NCI-H774 (cell line): Measurements from ENCODE around the gene TEX22.

Experiments used
- DNase-seq: peaks from one replicate; lab custom pipeline; 2025; lab: John Stamatoyannopoulos, UW

Gene TEX22

GRCh38 chr14:105456736-105457617 lies 58.6 kb downstream of the TEX22 start:
- DNase-seq, result no peak

DNA sequence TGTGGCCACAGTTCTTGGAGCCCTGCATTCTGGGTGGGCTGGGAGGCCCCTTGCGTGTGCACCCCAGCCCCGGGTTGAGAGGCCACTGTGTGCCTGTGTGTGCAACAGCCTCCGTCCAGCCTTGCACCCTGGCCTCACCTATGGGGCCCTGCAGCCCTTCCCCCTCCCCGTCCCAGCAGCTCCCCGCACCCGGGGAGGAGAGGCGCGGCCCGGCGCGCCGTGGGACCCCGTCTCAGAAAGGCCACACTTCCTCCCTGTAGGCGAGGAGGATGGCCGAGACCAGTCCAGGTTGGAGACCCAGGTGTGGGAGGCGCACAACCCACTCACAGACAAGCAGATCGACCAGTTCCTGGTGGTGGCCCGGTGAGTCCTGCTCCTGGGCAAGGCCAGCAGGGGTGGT lies 59.7 kb downstream of the TEX22 start:
- DNase-seq, result no peak

DNA sequence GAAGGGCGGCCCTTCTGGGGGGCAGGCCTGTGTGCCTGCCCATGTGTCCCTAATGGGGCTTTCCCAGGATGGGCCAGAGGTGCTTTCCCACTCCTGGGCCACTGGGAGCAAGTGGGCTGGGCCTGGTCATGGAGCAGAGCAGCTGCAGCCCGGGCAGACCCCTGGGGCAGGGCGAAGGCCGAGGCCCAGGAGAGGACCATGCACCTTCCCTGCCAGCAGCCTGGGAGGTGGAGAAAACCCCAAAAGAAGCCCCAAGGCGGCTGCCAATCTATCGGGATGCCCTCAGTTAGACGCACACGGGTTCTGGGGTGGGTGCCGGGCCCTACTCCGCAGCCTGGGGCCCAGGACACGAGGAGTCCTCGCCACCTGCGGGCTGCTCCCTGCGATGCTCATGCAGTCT lies 60.2 kb downstream of the TEX22 start:
- DNase-seq, result no peak

DNA sequence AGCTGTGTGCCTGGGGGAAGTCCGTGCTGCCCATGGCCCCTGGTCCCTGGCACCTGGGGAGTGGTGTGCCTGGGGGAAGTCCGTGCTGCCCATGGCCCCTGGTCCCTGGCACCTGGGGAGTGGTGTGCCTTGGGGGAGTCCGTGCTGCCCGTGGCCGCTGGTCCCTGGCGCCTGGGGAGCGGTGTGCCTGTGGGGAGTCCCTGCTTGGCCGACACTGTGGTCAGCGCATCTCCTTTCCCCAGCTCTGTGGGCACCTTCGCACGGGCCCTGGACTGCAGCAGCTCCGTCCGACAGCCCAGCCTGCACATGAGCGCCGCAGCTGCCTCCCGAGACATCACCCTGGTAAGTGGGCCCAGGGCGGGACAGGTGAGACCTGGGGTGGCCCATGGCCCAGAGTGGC lies 61.8 kb downstream of the TEX22 start:
- DNase-seq, result no peak

- no peak for DNase-seq
Observed at GRCh38 chr14:105460616-105461015, 62.3 kb downstream of the TEX22 start.

DNA sequence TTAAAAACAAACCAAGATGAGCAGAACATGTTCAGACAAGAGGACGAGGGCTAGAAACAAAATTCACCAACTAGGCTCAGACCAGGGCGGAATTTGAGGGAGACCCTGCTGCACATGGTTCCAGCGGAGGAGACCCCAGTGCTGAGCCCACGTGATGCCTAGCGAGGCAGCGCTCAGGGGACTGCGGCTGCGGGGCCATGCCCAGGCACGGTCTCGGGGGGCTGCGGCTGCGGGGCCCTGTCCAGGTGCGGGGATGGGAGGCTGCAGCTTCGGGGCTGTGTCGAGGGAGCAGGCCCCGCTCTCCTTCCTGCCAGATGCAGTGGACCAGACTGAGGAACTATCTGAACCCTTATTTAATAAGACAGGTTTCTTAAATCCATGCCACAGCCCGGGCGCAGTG lies 63.6 kb downstream of the TEX22 start:
- DNase-seq, result no peak
